C1 segment of cervical spinal cord (tissue), 14 donors: ENCODE data around the gene FRMD4B.

Experiments
- DNase-seq, 14 donors: peaks; one replicate each; lab custom pipeline; 2025; lab: John Stamatoyannopoulos, UW

Gene FRMD4B

DNA sequence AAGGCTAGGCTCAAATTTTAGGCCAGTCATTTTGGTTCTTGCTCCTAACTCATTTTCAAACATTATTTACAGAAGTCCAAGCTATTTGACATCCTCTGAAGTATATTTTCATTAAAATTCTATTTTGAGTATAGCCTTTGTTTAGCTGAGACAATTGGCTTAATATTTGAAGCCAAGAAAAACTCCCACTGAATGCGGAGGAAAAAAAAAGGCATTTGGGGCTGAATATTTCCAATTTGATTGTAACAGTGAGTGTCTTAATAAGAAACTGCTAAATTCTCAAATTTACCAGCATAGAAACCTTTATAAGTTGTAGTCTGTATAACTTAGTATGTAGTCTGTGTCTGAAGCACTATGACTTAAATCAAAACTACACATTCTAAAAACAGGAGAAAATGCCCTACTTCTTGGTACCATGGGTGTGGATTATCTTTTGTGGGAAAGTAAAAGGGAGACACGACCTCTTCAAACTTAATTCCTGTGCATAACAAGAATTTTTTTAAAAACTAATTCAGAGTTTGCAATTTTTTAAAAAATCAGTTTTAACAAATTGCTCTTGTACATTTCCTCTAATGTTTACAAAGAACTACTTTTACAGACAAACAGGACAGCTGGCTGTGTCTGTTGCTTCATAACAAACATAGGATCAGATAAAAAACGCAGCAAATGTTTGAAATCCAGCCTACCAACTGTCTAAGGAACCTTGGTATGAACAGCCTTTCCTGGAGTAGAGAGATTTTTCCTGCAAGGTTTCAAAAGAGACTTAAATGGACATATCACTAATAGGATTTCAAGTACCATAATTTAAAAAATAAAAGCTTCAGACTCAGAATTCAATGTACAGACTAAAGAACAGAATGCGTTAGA is 210.8 kb downstream of the FRMD4B start:
- DNase-seq: no peak

DNA sequence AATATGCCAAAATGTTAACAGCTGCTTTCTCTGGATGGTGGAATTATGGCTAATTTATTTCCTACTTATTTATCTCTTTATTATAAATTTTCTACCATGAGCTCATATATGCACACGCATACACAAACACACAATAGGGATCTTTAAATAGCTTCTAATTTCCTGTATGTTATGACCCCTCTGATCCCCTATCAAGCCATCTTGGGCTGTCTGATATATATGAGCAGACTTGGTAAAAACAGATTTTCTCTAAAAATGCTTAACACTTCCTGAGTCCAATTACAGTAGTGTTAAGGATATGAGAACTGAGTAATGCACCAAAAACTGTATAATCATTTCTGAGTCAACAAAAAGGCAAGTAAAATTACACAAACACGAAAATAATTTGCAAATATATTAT is 211.4 kb downstream of the FRMD4B start:
- no peak for DNase-seq

- DNase-seq: no peak
Observed at GRCh38 chr3:69172058-69172457, 213.8 kb downstream of the FRMD4B start.

DNA sequence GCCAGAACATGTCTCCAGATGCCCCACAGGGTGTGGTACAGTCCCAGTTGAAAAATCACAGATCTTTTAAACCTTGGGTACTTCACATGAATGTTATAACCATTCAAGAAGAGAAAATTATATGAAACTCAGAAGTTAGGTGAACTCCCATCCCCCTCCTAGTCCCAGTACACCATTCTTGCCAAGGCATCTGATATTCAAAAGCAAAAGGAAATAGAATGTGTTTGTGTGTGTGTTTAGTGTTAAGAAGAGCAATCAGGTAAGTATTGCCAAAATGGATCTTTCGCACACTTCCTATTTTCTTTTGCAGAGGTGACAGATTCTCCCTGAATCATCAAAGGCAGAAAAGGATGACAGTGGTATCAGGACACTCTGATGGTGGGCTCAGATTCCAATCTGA is 219.4 kb downstream of the FRMD4B start:
- no peak for DNase-seq

DNA sequence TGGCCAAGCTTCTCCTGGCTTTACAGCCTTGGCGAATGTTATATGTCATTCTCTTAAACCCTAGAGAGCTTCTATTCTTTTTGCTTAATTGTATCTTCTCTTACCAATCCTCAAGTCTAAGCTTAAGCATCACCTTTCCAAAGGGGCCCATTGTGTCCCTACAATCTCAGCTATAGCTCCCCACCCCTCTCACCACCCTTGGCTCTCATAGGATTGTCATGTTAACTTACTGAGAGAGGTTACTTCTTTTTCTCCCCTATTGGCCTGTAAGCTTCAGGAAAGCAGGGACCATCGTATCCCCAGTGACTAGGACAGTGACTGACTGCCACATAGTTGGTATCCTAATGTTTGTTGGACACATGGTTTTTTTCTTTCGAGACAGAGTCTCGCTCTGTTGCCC is 220.1 kb downstream of the FRMD4B start:
- DNase-seq: no peak

- no peak for DNase-seq
Observed at GRCh38 chr3:69164296-69164695, 221.6 kb downstream of the FRMD4B start.

- DNase-seq: no peak
Observed at GRCh38 chr3:69162308-69162980, 223.4 kb downstream of the FRMD4B start.

DNA sequence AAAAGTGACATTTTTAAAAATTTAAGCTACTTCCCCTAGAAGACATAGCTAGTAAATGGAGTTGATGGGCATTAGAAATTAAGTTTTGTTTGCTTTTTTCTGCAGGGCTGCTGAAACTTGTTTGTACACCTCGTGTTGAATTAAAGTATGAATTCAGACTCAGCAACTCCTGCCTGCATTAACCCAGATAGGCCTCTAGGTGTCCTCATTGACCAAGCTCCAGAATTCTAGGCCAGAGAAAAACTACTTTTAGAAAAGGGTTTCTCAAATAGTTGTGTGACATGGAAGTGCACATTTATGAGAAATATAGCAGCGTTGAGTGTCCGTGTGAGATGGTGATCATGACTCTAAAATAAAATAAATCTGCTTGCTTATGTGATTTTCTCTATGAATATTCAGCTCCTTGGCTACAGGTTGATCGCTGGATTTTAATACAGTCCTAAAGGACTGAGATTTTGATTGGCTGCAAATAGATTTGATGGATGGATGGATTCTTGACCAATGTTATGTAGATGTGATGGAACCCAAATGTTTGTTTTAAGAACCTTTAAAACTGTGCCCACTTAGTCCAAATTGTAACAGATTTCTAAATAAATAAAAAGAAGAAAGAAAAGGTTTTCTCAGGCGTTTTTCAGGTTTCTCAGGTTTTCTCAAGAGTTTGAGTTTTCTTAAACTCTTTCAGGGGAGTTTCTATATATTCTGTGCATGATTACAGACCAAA is 224.1 kb downstream of the FRMD4B start:
- DNase-seq: peak in 1 of 14 donors; percentile 3

- no peak for DNase-seq
Observed at GRCh38 chr3:69160525-69160924, 225.4 kb downstream of the FRMD4B start.

GRCh38 chr3:69160107-69160506 is 225.8 kb downstream of the FRMD4B start:
- DNase-seq: no peak

GRCh38 chr3:69149586-69149985 is 236.3 kb downstream of the FRMD4B start:
- no peak for DNase-seq

GRCh38 chr3:69145688-69146087 is 240.2 kb downstream of the FRMD4B start:
- DNase-seq: no peak

DNA sequence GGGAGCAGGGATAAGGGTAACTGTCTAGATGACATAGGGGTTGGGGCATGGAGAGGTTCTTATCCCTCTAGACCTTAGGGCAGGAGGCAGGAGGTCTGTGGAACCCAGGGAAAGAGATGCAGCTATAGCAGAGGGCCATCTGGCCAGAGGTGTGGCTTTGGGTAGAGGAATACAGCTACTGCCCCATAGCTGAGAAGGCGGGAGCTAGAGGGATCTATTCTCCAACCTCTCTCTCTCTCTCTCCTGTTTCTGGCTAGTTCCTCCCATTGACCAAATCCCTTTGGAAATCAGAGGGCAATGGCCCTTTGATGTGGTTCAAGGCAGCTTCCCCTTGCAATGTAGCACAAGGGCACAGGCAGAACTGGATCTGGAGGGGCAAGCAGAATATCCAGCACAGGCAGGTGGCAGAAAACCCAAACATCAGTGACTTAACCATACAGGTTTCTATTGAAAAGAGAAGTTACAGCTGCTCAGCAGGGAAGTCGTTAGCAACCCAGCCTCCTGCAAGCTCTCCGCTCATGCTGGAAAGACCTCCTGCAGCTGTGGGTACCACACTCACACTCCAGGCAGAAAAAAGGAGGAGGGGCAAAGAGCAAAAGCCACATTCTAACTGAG is 241.2 kb downstream of the FRMD4B start:
- no peak for DNase-seq

GRCh38 chr3:69143612-69144011 is 242.3 kb downstream of the FRMD4B start:
- no peak for DNase-seq

DNA sequence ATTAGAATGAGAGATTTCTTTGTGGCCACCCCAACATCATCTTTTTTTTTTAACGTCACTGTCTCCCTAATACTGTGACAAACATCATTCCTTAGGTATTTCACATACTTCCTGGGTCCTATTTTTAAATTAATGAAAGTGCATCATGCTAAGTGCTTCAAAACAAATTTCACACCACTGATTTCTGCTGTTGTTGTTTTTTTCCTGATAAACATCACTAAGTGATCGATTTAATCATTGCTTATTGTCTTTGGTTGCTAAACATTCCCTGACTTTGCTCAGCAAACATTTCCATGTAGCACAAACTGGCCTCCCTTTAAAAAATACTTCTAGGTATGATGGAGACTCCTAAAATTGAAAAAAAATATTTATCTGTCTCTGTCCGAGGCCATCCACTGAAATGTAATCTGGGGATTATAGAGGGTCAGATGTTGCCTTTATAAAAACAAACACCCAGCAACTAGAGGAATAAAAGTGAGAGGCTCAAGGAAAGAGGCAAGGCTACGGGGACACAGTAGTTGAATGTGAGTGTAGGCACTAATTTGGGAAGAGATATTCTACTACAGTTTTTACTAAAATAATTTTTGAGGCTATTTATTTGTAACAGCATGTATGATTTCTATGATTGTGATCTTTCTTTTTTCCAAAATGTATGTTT is 243.0 kb downstream of the FRMD4B start:
- no peak for DNase-seq

GRCh38 chr3:69142090-69142489 is 243.8 kb downstream of the FRMD4B start:
- DNase-seq: no peak

DNA sequence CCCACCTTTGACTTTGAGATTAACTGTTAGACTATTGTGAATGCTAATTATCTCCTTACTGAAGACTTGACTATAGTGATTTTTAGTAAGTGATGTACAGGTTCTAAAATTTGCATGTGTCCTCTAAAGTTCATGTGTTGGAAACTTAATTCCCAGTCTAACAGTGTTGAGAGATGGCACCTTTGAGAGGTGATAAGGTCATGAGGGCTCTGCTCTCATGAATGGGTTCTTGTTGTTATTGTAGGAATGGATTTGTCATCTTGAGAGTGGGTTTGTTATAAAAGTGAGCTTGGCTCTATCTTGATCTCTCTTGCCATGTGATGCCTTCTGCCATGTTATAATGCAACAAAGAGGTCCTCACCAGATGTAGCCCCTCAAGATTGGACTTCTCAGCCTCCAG is 244.6 kb downstream of the FRMD4B start:
- no peak for DNase-seq

- DNase-seq: no peak
Observed at GRCh38 chr3:69137412-69137811, 248.5 kb downstream of the FRMD4B start.

- DNase-seq: no peak
Observed at GRCh38 chr3:69137005-69137404, 248.9 kb downstream of the FRMD4B start.

DNA sequence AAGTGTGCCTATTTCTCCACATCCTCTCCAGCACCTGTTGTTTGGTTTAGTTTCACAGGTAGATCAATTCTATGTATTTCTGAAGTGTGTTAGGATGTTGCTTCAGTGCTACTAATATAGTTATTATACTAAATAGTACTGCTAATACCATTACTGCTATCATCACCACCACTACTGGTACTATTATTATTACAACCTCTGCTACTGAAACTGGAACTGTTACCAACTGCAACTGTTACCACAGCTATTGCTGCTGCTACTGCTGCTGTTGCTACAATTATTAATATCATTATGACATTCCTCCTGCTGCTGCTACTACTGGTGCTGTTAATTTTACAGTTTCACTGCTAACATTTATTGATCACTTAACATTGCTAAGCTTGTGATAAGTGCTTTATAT is 255.2 kb downstream of the FRMD4B start:
- no peak for DNase-seq

- no peak for DNase-seq
Observed at GRCh38 chr3:69129531-69129930, 256.4 kb downstream of the FRMD4B start.

DNA sequence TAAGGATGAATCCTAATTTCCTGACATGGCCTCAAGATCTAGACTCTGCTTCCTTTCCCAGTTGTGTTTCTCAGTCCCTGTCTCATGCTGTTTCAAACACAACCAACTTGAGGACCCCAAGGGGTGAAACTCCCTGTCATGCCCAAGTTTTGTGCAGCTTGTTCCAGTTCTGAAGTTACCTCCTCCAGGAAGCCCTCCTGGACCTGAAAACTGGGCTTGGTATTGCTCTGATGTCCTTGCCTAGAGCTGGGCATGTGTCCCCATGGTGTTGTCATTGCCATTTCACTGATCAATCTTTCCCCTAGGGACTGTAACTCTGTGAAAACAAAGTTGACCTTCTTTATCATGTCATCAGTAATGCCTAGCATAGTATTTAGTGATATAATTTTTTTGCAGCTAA is 257.4 kb downstream of the FRMD4B start:
- no peak for DNase-seq
